Right lobe of liver (tissue), 4 donors: ENCODE results near the gene ATP6V0E1.

Experiments used
- POLR2A ChIP-seq: fragments of 450-650 bp; IDR thresholded peaks from one replicate; pipeline ENCODE4 v1.6.1; 2017; ENCODE audit warnings: antibody characterized with exemption, mild to moderate bottlenecking
- TF ChIP-seq, protein P1 (sequence below), 4 donors: fragments of 200-600 bp in 3 of 4; fragments of 450-650 bp in 1 of 4; IDR thresholded peaks; one replicate each; pipeline versions ENCODE4 v1.5.1 to v1.8.0; 2016 to 2022; ENCODE audit warnings: antibody characterized with exemption in 4 of 4, mild to moderate bottlenecking in 2 of 4
- donor health status: DM: no; HTN: no; CAD: no.
- donor health status: DM: no; HTN: no; CAD: no.
- donor health status: DM: no; HTN: yes; CAD: no.

DNA sequence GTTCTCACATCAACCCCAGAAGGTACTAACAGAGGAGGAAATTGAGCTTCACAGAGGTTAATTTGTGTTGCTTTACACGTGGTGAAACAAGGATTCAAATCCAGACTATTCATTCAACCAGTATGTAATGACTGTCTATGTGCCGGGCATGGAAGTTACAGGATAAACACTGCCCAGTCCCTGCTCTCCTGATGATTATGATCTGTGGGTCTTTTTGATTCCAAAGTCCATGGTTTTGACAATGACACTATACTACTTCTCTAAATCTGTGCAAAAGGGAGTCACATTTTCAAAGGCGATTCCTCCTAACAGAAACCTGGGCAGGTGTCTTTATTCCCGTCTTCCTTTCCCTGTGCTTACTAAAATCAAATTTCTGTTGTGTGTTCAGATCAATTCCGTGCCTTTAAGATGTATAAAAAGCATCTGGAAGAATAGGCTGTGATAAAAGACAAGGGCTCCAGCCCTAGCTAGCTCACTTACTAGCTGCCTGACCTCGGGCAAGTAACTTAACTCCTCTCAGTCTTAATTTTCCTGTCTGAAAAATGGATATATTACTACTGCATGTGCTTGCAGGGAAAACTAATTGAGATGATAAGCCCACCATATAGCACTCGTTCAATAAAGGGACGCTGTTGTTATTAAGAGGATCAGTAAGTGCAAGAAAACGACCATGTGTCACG lies 71.6 kb downstream of the ATP6V0E1 start:
- TF ChIP-seq, protein P1, sequence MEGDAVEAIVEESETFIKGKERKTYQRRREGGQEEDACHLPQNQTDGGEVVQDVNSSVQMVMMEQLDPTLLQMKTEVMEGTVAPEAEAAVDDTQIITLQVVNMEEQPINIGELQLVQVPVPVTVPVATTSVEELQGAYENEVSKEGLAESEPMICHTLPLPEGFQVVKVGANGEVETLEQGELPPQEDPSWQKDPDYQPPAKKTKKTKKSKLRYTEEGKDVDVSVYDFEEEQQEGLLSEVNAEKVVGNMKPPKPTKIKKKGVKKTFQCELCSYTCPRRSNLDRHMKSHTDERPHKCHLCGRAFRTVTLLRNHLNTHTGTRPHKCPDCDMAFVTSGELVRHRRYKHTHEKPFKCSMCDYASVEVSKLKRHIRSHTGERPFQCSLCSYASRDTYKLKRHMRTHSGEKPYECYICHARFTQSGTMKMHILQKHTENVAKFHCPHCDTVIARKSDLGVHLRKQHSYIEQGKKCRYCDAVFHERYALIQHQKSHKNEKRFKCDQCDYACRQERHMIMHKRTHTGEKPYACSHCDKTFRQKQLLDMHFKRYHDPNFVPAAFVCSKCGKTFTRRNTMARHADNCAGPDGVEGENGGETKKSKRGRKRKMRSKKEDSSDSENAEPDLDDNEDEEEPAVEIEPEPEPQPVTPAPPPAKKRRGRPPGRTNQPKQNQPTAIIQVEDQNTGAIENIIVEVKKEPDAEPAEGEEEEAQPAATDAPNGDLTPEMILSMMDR (IDR thresholded peaks at IDR 0.05): no peak
- no peak for TF ChIP-seq POLR2A
